ENCODE measurements around the gene SIPA1L3.

- TF ChIP-seq CTCF (IDR thresholded peaks at IDR 0.05) (no peak), POLR2A (IDR thresholded peaks at IDR 0.05) (no peak), POLR2AphosphoS5 (IDR thresholded peaks at IDR 0.05) (no peak)
These were observed 193.6 kb downstream of the SIPA1L3 start for GRCh38 chr19:38100589-38100988.

Data from breast epithelium (tissue), 3 donors.